Activated naive CD8-positive, alpha-beta T cell treated with anti-CD3 and anti-CD28 coated beads, Interleukin-2, amount 50 U/mL, for 16 hours (primary cell): ENCODE results near the gene UBE2F.
"Not testable (repeated sequence)": the region's sequence is repeated elsewhere in the genome, so short reads cannot be mapped to it uniquely, and the experiment has no call there.

Source experiments
- DNase-seq: peaks from one replicate; pipeline ENCODE4 v3.0.0-alpha.2; 2020; ENCODE audit warnings: low read depth, low spot score

The UBE2F gene

DNA sequence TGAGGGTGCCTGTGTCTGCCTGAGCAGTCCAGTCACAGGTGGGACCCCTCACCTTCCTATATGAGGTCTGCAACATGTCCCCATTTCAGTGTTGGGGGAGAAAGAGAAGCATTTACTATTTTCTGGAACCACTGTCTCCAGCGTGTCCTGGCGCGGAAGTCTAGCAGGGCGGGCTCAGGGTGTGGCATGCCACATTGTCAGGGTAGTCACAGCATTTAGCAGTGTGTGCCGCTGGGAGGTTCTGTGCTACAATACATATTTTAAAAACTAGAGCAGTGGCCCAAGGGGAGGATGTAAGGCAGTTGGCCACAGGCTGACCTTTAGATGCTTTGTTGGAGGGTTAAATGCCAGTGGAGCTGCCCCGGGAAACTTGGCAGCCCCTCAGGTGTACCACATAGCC lies 12.5 kb downstream of the UBE2F start:
- no peak for DNase-seq

- no peak for DNase-seq
Observed at GRCh38 chr2:237980087-237980486, 13.3 kb downstream of the UBE2F start.

DNA sequence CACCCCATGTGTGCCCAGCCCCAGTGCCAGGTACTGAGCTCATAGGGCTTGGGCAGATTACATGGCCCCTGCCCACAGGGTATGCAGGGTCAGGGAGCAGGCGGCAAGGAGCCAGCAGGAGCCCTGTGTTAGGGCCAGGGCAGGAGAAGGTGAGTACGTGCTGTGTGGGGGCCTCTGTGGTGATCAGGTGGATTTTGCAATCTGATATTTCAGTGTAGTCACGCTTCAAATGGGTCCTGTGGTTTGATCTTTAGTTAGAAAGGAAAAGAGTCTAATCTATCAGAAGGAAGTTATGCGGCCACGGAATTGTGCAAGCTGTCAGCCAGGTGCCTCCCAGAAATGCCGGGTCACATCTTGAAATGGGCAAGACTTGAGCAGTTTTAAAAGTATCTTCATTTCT lies 13.9 kb downstream of the UBE2F start:
- no peak for DNase-seq

DNA sequence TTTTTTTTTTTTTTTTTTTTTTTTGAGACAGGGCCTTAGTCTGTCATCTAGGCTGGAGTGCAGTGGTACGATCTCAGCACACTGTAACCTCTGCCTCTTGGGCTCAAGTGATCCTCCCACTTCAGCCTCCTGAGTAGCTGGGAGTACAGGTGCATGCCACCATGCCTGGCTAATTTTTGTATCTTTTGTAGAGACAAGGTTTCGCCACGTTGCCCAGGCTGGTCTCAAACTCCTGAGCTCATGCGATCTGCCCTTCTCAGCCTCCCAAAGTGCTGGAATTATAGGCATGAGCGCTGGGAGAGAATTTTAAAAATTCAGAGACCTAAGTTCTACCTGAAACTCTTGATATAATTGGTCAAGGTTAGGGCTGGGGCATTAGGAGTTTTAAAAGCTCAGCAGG lies 14.8 kb downstream of the UBE2F start:
- DNase-seq: not testable (repeated sequence)

DNA sequence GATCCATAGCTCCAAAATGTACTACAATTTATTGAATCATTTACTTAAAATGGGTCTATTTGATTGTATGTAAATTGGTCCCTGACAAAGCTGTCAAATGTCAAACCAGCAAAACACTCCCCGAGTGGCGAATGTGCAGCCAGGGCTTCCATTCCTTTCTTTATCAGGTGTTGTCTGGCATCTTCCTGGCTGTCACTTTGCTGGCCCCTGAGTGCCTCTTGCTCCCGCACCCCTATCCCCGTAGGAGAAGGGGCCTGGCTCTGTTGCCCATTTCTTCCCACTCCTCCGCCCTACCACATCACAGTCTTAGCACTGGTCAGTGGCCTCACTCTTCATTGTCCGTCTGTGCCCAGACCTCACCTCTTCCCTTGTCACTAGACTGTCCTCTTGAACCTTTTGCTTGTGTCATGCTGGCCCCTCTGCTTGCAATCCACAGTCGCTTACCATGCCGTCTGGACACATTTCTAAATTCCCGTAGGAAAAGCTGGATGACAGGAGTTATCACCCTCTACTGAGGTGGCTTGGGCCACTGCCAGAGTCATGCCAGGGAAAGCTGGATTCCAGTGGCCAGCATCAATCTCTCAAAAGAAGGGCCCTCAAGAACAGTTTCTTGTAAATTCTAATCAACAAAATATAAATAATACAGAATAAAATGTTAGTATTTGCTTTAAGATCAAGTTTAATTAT lies 15.4 kb downstream of the UBE2F start:
- no peak for DNase-seq

GRCh38 chr2:237983922-237984321 lies 17.1 kb downstream of the UBE2F start:
- no peak for DNase-seq

- DNase-seq: no peak
Observed at GRCh38 chr2:237987268-237987667, 20.5 kb downstream of the UBE2F start.

DNA sequence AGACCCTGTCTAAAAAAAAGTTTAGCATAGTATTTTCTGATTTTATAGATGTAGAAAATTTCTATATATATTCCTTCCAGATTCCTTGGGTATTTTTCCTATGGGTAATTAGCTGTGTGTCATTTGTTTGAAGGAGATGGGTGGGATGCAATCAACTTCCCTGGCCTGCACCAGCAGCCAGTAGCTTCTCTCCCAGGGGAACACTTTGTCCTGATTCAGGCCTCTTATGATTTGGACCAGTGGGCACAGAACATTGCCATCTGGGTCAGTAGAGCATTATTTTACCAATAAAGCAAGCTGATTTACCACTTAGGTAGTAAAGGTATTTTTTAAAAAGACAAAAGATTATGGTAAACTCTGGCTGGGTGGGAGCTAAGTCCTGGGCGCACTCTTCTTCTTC lies 26.9 kb downstream of the UBE2F start:
- no peak for DNase-seq

DNA sequence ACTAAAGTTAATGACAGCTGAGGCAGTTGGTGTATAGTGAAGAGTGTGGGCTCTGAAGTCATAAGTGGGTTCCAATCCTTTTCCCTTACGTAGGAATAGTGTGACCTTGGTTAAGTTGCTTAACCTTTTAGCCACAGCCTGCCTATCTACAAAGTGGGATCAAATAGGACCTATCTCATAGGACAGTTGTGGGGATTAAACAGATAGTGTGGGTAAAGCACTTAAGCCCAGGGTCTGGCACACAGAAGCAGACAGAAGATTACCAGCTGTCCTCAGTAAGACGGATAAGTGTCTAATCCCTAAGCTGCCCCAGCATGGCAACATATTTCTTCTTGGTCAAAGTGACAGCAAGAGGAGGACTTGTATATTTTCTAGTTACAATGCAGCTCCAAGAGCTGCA lies 28.2 kb downstream of the UBE2F start:
- no peak for DNase-seq

DNA sequence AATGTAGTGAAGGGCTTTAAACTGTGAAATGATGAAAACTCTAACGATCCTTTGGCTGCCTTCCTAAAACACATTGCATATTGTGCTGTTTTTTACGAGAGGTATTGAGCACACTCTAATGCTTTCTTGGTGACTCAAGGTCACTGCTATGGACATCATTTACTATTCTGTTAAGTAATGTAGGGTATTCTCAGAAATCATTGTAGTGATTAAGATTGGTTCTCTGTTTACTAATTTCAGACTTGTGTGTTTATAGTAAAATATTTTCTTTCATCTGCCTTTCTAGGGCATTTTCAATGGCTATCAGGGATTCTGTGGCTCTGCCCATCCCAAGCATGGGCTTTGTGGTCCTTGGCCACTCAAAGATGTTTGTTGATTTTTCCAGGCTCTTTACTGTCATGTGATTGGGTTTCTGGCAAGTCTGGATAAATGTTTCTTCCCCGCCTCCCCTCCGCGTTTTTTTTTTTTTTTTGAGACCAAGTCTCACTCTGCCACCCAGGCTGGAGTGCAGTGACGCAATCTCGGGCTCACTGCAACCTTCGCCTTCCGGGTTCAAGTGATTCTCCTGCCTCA lies 29.3 kb downstream of the UBE2F start:
- DNase-seq: no peak

GRCh38 chr2:237997521-237997920 lies 30.7 kb downstream of the UBE2F start:
- no peak for DNase-seq

GRCh38 chr2:237998530-237998929 lies 31.7 kb downstream of the UBE2F start:
- no peak for DNase-seq

GRCh38 chr2:238003234-238004031 lies 36.6 kb downstream of the UBE2F start:
- no peak for DNase-seq

DNA sequence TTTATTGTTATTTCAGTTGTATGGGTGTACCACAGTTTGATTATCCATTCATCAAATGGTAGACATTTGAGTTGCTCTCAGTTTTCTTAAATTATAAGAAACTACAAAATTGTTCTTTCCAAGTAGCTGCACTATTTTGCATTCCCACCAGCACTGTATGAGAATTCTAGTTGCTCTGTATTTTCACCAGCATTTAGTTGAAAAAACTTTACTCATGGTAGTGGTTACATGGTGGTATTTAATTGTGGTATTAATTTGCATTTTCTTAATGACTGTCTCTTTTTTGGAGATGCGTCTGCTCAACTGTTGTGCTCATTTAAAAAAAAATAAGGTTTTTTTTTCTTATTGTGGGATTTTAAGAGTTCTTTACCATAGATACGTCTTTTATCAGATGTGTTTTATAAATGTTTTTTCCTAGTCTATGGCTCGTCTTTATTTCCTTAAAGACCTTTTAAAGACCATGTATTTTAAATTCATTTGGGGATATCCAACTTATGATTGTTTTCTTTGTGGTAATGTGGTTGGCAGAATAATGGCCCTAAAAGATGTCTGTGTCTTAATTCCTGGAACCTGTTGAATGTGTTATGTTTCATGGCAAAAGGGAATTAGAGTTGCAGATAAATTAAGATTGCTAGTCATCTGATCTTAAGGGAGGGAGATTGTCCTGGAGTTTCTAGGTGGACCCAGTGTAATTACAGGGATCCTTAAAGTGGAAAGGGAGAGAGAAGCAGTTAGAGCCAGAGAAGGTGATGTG lies 37.4 kb downstream of the UBE2F start:
- DNase-seq: no peak

DNA sequence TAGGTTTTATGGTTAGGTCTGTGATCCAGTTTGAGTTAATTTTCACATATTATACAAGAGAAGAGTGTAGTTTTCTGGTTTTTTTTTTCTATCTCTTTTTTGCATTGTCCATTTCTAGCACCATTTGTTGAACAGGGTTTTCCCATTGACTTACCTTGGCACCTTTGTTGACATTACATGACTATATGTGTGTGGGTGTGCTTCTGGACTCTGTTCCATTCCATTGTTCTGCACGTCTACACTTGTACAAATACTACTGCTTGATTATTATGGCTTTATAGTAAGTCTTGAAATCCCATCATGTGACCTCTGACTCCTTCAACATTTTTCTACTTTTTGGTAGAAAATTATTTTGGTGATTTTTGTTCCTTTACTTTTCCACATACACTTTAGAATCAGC lies 38.7 kb downstream of the UBE2F start:
- DNase-seq: no peak

GRCh38 chr2:238006510-238006909 lies 39.7 kb downstream of the UBE2F start:
- no peak for DNase-seq

DNA sequence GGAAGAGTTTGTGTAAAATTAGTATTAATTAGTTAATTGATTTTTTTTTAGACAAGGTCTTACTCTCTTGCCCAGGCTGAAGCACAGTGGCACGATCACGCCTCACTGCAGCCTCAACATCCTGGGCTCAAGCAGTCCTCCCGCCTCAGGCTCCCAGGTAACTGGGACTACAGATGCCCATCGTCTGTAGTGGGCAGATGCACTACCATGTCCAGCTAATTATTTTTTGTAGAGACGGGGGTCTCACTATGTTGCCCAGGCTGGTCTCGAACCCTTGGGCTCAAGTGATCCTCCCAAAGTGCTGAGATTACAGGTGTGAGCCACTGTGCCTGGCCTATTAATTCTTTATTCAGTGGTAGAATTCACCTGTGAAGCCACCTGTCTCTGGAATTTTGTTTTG lies 41.1 kb downstream of the UBE2F start:
- no peak for DNase-seq

- DNase-seq: no peak
Observed at GRCh38 chr2:238009563-238009962, 42.7 kb downstream of the UBE2F start.

GRCh38 chr2:238010572-238010971 lies 43.8 kb downstream of the UBE2F start:
- DNase-seq: no peak

- DNase-seq: no peak
Observed at GRCh38 chr2:238013806-238014205, 47.0 kb downstream of the UBE2F start.

GRCh38 chr2:238015705-238016104 lies 48.9 kb downstream of the UBE2F start:
- no peak for DNase-seq

DNA sequence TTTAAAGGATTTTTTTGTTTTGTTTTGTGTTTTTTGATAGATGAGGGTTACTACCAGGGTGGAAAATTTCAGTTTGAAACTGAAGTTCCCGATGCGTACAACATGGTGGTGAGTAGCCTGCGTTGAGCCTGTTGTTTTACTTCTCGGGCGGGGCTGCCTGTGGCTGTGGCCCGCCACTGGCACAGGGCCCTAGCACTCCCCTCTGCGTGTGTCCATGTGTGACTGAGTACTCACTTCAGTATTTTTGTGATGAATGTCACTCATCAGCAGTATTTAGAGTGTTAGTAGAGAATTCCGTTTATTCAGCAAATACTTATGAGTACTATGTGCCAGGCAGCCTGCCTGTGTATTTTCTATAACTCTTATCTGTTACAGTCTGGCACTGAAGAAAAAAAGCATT lies 49.7 kb downstream of the UBE2F start:
- DNase-seq: no peak
